Measurements from ENCODE around the gene HSD17B12.
A peak's percentile ranks its signal among the peaks of the same experiment; 100 is the strongest.

HSD17B12 gene

GRCh38 chr11:43823851-43824250, 143.3 kb downstream of the HSD17B12 start:
- no peak for DNase-seq
- no peak for TF ChIP-seq POLR2A (IDR thresholded peaks at IDR 0.05; ENCODE audit: low read length)

DNA sequence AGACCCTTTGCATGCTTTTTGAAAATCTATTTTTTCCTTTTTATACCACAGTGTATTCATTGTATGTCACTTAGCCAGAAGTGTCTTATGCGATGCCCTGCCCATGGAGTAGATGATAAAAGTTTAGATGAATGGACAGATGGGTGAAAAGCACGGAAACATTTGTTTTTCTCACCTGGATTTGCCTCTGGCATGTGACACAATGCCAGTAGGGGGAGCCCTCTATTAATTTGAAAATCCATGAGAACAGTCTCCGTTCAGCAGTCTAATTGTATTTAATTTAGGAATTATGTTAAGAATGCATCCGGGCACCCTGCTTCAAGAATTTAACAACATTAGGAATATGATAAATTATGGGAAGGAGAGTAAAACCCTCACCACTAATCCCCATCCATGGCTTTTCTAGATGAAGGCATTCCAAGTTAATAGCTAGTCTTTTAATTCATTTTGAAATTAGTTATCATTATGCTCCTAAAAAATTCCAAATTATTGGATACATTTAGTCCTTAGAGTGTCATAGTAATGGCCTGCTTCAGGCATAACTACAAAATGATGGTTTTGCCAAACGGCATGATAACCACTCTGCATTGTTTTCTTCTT, 144.8 kb downstream of the HSD17B12 start:
- peak; percentile 10 to 38 for DNase-seq
- TF ChIP-seq GATA1 (IDR thresholded peaks at IDR 0.05; ENCODE audit: low read depth, low read length) (no peak), POLR2A (IDR thresholded peaks at IDR 0.05; ENCODE audit: low read length) (no peak)

GRCh38 chr11:43830928-43831440, 150.4 kb downstream of the HSD17B12 start:
- TF ChIP-seq GATA1 (IDR thresholded peaks at IDR 0.05; ENCODE audit: low read depth, low read length) = no peak
- peak in 1 of 2 experiments; percentile 45 for DNase-seq

DNA sequence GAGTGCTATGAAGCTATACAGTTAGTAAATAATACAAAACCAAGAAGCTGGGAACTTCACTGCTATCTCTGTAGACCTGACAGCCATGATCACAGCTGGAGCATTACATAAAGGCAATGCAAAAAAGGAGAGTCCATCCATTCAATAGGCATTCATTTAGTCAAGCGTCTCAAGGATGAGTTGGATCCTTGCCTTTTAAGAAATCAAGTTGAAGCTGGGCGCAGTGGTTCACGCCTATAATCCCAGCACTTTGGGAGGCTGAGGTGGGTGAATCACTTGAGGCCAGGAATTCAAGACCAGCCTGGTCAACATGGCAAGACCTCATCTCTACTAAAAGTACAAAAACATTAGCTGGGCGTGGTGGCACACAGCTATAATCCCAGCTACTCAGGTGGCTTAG, 152.0 kb downstream of the HSD17B12 start:
- TF ChIP-seq POLR2A (IDR thresholded peaks at IDR 0.05; ENCODE audit: low read length) (no peak), GATA1 (IDR thresholded peaks at IDR 0.05; ENCODE audit: low read depth, low read length) (no peak)
- DNase-seq = no peak

DNA sequence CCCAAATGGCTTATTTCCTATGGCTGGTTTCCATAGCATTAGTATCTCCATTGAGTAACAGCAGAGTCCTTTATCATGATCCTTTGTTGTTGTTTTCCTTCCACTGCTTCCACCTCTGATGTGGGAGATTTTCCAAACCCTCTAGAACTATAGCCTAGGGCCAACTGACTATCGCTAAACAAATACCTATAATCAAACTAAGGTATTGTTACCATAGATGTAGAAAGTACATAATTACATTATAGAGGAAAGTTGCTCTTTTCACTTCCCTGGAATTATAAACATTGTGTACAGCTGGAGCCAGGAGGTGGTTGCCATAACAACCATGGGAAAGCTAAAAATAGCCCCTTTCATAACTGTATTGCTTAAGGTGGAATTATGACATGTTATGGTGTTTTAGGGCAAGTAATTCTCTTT, 153.1 kb downstream of the HSD17B12 start:
- DNase-seq = no peak
- no peak for TF ChIP-seq POLR2A (IDR thresholded peaks at IDR 0.05; ENCODE audit: low read length)
- no peak for TF ChIP-seq GATA1 (IDR thresholded peaks at IDR 0.05; ENCODE audit: low read depth, low read length)

DNA sequence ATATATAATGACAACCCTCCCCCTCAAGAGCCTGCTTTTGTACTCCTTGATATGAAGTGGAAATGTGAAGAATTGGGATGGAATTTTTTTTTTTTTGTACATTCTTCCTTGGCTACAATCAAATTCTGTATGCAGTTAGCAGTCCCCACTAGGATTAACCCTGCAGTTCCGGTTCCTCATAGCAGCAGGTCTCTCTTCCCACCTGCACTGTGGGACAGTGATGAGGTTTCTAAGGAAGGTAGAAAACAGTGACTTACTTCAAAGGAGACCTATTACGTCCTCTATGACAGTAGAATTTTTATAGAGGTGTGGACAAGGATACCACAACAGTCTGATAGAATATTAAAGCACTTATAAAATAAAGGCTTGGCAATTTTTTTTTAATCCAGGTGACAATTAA, 153.7 kb downstream of the HSD17B12 start:
- DNase-seq = no peak
- TF ChIP-seq POLR2A (IDR thresholded peaks at IDR 0.05; ENCODE audit: low read length) (no peak), GATA1 (IDR thresholded peaks at IDR 0.05; ENCODE audit: low read depth, low read length) (no peak)

DNA sequence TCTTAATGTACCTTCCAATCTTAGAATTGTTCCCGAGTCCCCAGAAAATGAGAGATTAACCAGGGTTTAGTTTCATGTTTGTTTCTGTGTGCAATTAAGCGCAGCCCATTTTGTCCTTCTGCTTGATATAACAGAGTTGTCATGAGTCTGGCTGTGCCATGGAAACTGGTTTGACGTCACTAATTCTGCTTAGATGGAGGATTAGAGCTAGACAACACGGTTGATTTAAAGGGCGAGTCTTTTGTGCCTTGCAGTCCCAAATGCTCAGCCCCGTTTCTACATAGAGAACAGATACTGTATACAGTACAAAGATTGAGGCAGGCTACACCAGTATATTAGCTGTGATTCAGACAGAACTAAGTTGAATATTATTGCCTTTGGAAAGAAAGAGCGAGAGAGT, 154.6 kb downstream of the HSD17B12 start:
- DNase-seq = no peak

DNA sequence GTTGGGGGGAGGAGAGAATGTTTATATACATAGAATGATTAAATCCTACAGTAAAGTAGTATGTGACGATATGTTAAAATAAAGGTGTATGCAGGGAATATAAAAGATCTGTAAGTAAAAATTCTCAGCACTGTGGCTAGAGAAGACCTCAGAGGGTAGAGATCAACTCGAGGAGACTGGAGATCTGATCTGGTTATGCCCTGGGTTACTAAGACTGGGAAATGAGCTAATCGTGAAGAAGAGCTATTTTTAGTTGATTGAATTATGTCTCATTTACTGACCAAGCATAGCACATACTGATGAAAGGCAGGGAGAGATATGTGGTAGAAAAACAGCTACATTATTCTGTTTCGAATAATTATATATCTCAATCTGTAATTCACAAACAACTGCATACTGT, 157.3 kb downstream of the HSD17B12 start:
- TF ChIP-seq GATA1 (IDR thresholded peaks at IDR 0.05; ENCODE audit: low read depth, low read length) (no peak), POLR2A (IDR thresholded peaks at IDR 0.05; ENCODE audit: low read length) (no peak)
- DNase-seq = no peak

More for the DNA sequence above, 154.6 kb downstream of the HSD17B12 start:
- no peak for TF ChIP-seq POLR2A (IDR thresholded peaks at IDR 0.05; ENCODE audit: low read length)
- no peak for TF ChIP-seq GATA1 (IDR thresholded peaks at IDR 0.05; ENCODE audit: low read depth, low read length)

DNA sequence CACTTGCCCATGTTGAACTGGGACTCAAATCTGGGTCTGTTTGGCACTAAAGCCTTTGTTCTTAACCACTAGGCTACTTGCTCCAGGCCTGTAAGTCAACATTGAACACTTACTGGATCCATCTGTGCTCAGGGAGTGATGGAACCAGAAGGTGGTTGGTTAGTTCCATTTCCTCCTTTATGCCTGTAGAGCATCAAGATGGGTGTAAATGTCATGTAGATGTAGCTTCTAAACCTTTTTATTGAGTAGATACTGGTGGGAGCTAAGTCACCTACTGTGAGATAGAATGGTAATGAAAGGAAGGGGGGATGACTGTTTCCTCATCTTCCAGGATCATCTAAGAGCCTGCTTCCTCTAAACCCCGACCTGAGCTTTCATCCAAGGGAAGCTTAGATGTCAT, 161.5 kb downstream of the HSD17B12 start:
- no peak for DNase-seq
- TF ChIP-seq GATA1 (IDR thresholded peaks at IDR 0.05; ENCODE audit: low read depth, low read length) (no peak), POLR2A (IDR thresholded peaks at IDR 0.05; ENCODE audit: low read length) (no peak)

- TF ChIP-seq POLR2A (IDR thresholded peaks at IDR 0.05; ENCODE audit: low read length) (no peak), GATA1 (IDR thresholded peaks at IDR 0.05; ENCODE audit: low read depth, low read length) (no peak)
Observed at GRCh38 chr11:43845816-43846215, 165.3 kb downstream of the HSD17B12 start.

GRCh38 chr11:43852057-43852636, 171.6 kb downstream of the HSD17B12 start:
- TF ChIP-seq POLR2A (IDR thresholded peaks at IDR 0.05; ENCODE audit: low read length) = no peak
- TF ChIP-seq GATA1 (IDR thresholded peaks at IDR 0.05; ENCODE audit: low read depth, low read length) = no peak
- peak; percentile 72 to 81 for DNase-seq

More at GRCh38 chr11:43845816-43846215, 165.3 kb downstream of the HSD17B12 start:
- DNase-seq = no peak

DNA sequence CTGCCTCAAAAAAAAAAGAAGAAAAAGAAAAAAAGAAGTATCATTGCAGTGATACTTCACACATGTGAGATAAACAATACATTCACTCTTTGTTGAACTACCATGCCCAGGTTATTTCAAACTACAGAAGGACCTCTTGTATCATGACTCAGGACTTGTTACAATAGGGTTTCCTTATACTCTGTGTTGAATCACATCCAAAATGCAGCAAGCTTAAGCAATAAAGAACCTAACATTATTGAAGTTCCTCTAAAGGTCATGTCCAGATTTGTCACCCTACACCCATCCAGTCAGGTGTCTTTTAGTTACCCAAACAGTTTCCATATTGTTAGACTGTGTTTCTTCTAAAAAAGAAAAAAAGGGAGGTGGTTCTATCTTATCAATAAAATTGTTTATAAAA, 173.2 kb downstream of the HSD17B12 start:
- no peak for TF ChIP-seq GATA1 (IDR thresholded peaks at IDR 0.05; ENCODE audit: low read depth, low read length)
- TF ChIP-seq POLR2A (IDR thresholded peaks at IDR 0.05; ENCODE audit: low read length) = no peak
- no peak for DNase-seq

- TF ChIP-seq GATA1 (IDR thresholded peaks at IDR 0.05; ENCODE audit: low read depth, low read length) = no peak
- TF ChIP-seq POLR2A (IDR thresholded peaks at IDR 0.05; ENCODE audit: low read length) = no peak
- no peak for DNase-seq
Observed at GRCh38 chr11:43856993-43857392, 176.5 kb downstream of the HSD17B12 start.

GRCh38 chr11:43861141-43861540, 180.6 kb downstream of the HSD17B12 start:
- DNase-seq = no peak
- TF ChIP-seq POLR2A (IDR thresholded peaks at IDR 0.05; ENCODE audit: low read length) = no peak

DNA sequence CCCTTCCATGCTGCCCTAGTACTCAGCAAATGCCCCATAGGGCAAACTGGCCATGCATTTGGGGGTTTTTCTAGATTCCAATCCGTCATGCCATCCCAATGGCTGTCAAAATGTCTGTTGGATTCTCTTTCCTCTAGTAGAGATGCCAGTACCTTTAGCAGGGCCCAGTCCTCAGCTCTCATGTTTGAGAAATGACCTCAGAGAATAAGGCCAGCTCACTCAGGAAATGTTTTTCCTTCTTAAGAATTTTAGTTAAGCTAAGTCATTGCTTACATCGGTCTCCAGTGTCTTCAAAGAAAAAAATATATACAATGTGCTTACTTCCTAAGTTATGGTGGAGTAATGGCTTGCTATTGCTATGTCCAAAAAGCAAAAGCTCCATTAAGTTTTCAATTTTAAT, 186.0 kb downstream of the HSD17B12 start:
- no peak for DNase-seq
- TF ChIP-seq POLR2A (IDR thresholded peaks at IDR 0.05; ENCODE audit: low read length) = no peak
- TF ChIP-seq GATA1 (IDR thresholded peaks at IDR 0.05; ENCODE audit: low read depth, low read length) = no peak

Measured in erythroblast (primary cell).